Measurements from ENCODE around the gene CTPS1.

The CTPS1 gene

GRCh38 chr1:40969445-40969844 is 10.1 kb upstream of the CTPS1 start:
- no peak for DNase-seq

GRCh38 chr1:40971966-40972365 is 7.5 kb upstream of the CTPS1 start:
- no peak for DNase-seq

- no peak for DNase-seq
These were observed 5.6 kb upstream of the CTPS1 start for GRCh38 chr1:40973912-40974311.

GRCh38 chr1:40974945-40975344 is 4.6 kb upstream of the CTPS1 start:
- no peak for DNase-seq

GRCh38 chr1:40976952-40977690 is 2.4 kb upstream of the CTPS1 start:
- DNase-seq, result no peak

- DNase-seq, result no peak
These were observed 1.8 kb upstream of the CTPS1 start for GRCh38 chr1:40977716-40978115.

- DNase-seq, result no peak
These were observed 633 bp upstream of the CTPS1 start for GRCh38 chr1:40978886-40979240.

GRCh38 chr1:40980068-40980452 is 564 bp downstream of the CTPS1 start:
- no peak for DNase-seq

GRCh38 chr1:40980453-40981121 is 1.1 kb downstream of the CTPS1 start:
- no peak for DNase-seq

- DNase-seq, result no peak
These were observed 2.4 kb downstream of the CTPS1 start for GRCh38 chr1:40981691-40982448.

GRCh38 chr1:40982721-40983120 is 3.2 kb downstream of the CTPS1 start:
- no peak for DNase-seq

GRCh38 chr1:40983286-40983685 is 3.8 kb downstream of the CTPS1 start:
- no peak for DNase-seq

GRCh38 chr1:40984066-40984465 is 4.6 kb downstream of the CTPS1 start:
- no peak for DNase-seq

- DNase-seq, result no peak
These were observed 5.0 kb downstream of the CTPS1 start for GRCh38 chr1:40984531-40984930.

GRCh38 chr1:40985161-40985560 is 5.7 kb downstream of the CTPS1 start:
- no peak for DNase-seq

GRCh38 chr1:40985875-40986274 is 6.4 kb downstream of the CTPS1 start:
- DNase-seq, result no peak

- DNase-seq, result no peak
These were observed 6.9 kb downstream of the CTPS1 start for GRCh38 chr1:40986328-40986783.

- no peak for DNase-seq
These were observed 7.5 kb downstream of the CTPS1 start for GRCh38 chr1:40986956-40987355.

- no peak for DNase-seq
These were observed 8.2 kb downstream of the CTPS1 start for GRCh38 chr1:40987439-40988276.

- no peak for DNase-seq
These were observed 8.8 kb downstream of the CTPS1 start for GRCh38 chr1:40988280-40988679.

- DNase-seq, result no peak
These were observed 9.6 kb downstream of the CTPS1 start for GRCh38 chr1:40989066-40989465.

GRCh38 chr1:40997096-40997495 is 17.6 kb downstream of the CTPS1 start:
- no peak for DNase-seq

GRCh38 chr1:40998668-40999067 is 19.2 kb downstream of the CTPS1 start:
- DNase-seq, result no peak
